ENCODE measurements around the gene TTBK2. TPM values are rescaled to one million over a fixed set of nuclear protein-coding genes. Genes with fewer than 3 reads are reported as not detected.
"Not testable (repeated sequence)": the region's sequence is repeated elsewhere in the genome, so short reads cannot be mapped to it uniquely, and the experiment has no call there.

Gene TTBK2
- total RNA-seq, 5 donors from 2014 or later (not counting 1 experiment from before 2014, with no cell fraction given): 26.2 to 30.7 (median 26.9) TPM

DNA sequence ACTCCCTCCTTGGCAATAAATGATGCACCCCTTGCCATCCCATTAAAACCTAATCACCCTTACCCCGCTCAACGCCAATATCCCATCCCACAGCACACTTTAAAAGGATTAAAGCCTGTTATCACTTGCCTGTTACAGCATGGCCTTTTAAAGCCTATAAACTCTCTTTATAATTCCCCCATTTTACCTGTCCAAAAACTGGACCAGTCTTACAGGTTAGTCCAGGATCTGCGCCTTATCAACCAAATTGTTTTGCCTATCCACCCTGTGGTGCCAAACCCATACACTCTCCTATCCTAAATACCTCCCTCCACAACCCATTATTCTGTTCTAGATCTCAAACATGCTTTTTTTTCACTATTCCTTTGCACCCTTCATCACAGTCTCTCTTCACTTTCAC, 33.2 kb downstream of the TTBK2 start:
- CTCF ChIA-PET; H3K4me3 ChIP-seq (ENCODE audit: control insufficient read depth in 1 of 2, extremely low read depth in 1 of 2, low read length in 1 of 2); H3K4me1 Mint-ChIP-seq; H3K27me3 Mint-ChIP-seq; H3K27me3 ChIP-seq (replicated peaks in 1 of 2; ENCODE audit: control insufficient read depth in 2 of 2, extremely low read depth in 1 of 2, insufficient read depth in 2 of 2, low read length in 1 of 2); POLR2A ChIA-PET; H3K4me3 Mint-ChIP-seq; ATAC-seq (replicated peaks in 1 of 4); DNase-seq; H3K9me3 ChIP-seq; H3K27ac ChIP-seq (ENCODE audit: low read length); H3K36me3 ChIP-seq (ENCODE audit: control insufficient read depth in 2 of 2, extremely low read depth in 1 of 2, insufficient read depth in 1 of 2, low read length in 1 of 2); H3K27ac Mint-ChIP-seq; H3K4me1 ChIP-seq (ENCODE audit: control insufficient read depth in 1 of 2, extremely low read depth in 1 of 2, insufficient read depth in 2 of 2, low read length in 2 of 2): not testable (repeated sequence)
- 100% methylated on average over 3 of the region's 3 CpGs for WGBS (ENCODE audit: insufficient coverage)
- Mint-ChIP-seq H3K36me3 (peaks cover 14% of the 10 kb centered on the region), H3K9me3 (peaks cover 8 to 27% (median 11%) of the 10 kb centered on the region in 3 donors)

DNA sequence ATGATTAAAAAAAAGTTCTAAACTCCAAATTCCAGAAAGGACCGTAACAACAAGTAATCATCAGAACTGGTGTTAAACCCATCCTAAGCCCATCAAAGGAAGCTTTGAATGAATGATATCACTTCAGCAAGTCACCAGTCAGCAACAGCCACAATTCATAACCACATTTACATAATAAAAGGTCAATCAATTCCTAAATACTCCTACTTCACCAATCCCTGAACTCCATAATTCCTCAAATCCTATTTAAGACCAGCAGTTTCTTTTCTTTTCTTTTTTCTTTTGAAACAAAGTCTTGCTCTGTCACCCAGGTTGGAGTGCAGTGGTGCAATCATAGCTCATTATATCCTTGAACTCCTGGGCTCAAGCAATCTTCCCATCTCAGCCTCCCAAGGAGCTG, 40.5 kb downstream of the TTBK2 start:
- peaks cover 21% of the 10 kb centered on the region for H3K36me3 Mint-ChIP-seq
- POLR2A ChIA-PET: interaction anchor here in 1 of 2 donors (0.7 kb wide), 1 partner anchor 105 kb away, joined by 3 read pairs; no protein-coding TSS in a partner anchor

DNA sequence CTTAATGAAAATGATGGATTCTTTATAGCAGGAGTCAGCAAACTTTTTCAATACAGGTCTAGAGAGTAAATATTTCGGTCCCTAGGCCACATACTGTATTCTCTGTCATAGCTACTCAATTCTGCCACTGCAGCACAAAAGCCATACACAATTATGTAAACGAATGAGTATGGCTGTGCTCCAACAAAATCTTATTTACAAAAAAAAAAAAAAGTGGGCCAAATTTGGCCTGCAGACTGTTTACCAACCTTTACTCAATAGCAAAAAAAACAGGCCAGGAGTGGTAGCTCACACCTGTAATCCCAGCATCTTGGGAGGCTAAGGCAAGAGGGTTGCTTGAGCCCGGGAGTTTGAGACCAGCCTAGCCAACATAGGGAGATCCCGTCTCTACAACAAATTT, 41.1 kb downstream of the TTBK2 start:
- Histone ChIP-seq H3K36me3 (ENCODE audit: control insufficient read depth in 2 of 2, extremely low read depth in 1 of 2, insufficient read depth in 1 of 2, low read length in 1 of 2) (no peaks in the 10 kb centered on the region), H3K4me1 (ENCODE audit: control insufficient read depth in 1 of 2, extremely low read depth in 1 of 2, insufficient read depth in 2 of 2, low read length in 2 of 2) (no peaks in the 10 kb centered on the region), H3K4me3 (ENCODE audit: control insufficient read depth in 1 of 2, extremely low read depth in 1 of 2, low read length in 1 of 2) (no peak overlapping the region), H3K9me3 (no peaks in the 10 kb centered on the region), H3K27me3 (replicated peaks in 1 of 2; ENCODE audit: control insufficient read depth in 2 of 2, extremely low read depth in 1 of 2, insufficient read depth in 2 of 2, low read length in 1 of 2) (no peaks in the 10 kb centered on the region), H3K27ac (ENCODE audit: low read length) (no peak overlapping the region)
- Mint-ChIP-seq H3K27ac (no peak overlapping the region), H3K27me3 (no peaks in the 10 kb centered on the region), H3K9me3 (peaks cover 0 to 6% (median 2%) of the 10 kb centered on the region in 3 donors), H3K4me1 (peaks cover 0 to 15% (median 3%) of the 10 kb centered on the region in 3 donors), H3K4me3 (no peak overlapping the region), H3K36me3 (peaks cover 16% of the 10 kb centered on the region)
- WGBS (ENCODE audit: insufficient coverage): 100% methylated on average over 1 of the region's 4 CpGs
- DNase-seq (no peak), ATAC-seq (replicated peaks in 1 of 4) (no peak)
- CTCF ChIA-PET: interaction anchor here in 1 of 2 donors (1.2 kb wide), 1 partner anchor 14 kb away, joined by 8 read pairs; no protein-coding TSS in a partner anchor
- POLR2A ChIA-PET: interaction anchor here in 1 of 2 donors (0.7 kb wide), 1 partner anchor 105 kb away, joined by 3 read pairs; no protein-coding TSS in a partner anchor

More for the DNA sequence above, 40.5 kb downstream of the TTBK2 start:
- Mint-ChIP-seq H3K4me3 (no peak overlapping the region), H3K9me3 (peaks cover 5 to 13% (median 7%) of the 10 kb centered on the region in 3 donors), H3K4me1 (peaks cover 0 to 20% (median 3%) of the 10 kb centered on the region in 3 donors), H3K27ac (no peak overlapping the region), H3K27me3 (no peaks in the 10 kb centered on the region)
- 83% methylated on average over 1 of the region's 1 CpG for WGBS (ENCODE audit: insufficient coverage)
- CTCF ChIA-PET: no interaction called here
- no peaks in the 10 kb centered on the region for H3K27me3 ChIP-seq (replicated peaks in 1 of 2; ENCODE audit: control insufficient read depth in 2 of 2, extremely low read depth in 1 of 2, insufficient read depth in 2 of 2, low read length in 1 of 2)
- DNase-seq (no peak), ATAC-seq (replicated peaks in 1 of 4) (no peak)
- peaks cover 0 to 2% of the 10 kb centered on the region in 2 donors for H3K36me3 ChIP-seq (ENCODE audit: control insufficient read depth in 2 of 2, extremely low read depth in 1 of 2, insufficient read depth in 1 of 2, low read length in 1 of 2)
- H3K4me3 ChIP-seq (ENCODE audit: control insufficient read depth in 1 of 2, extremely low read depth in 1 of 2, low read length in 1 of 2): no peak overlapping the region
- no peaks in the 10 kb centered on the region for H3K4me1 ChIP-seq (ENCODE audit: control insufficient read depth in 1 of 2, extremely low read depth in 1 of 2, insufficient read depth in 2 of 2, low read length in 2 of 2)
- H3K9me3 ChIP-seq: no peaks in the 10 kb centered on the region
- H3K27ac ChIP-seq (ENCODE audit: low read length): no peak overlapping the region

DNA sequence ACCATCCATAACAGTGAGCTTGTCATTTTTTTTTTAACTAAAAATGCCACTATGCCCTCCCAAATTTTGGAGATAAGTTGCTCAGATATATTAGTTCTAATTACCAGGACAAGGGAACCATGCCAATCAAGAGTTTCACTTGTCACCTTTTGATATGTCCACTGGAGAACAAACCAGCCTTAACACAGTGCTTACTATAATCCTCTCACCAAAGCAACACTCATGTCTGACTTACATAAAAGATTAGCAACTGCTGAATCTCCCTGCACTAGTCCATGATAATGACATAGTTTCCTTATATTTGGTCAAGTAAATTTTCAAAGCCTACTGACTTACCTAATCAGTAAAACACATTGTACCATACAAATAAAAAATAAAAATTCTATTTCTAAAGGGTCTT, 44.4 kb downstream of the TTBK2 start:
- H3K36me3 Mint-ChIP-seq: peaks cover 18% of the 10 kb centered on the region
- ATAC-seq (replicated peaks in 1 of 4) (no peak), DNase-seq (no peak)
- CTCF ChIA-PET: no interaction called here
- no peak overlapping the region for H3K27ac Mint-ChIP-seq
- no peak overlapping the region for H3K4me3 Mint-ChIP-seq
- H3K9me3 Mint-ChIP-seq: no peaks in the 10 kb centered on the region
- Histone ChIP-seq H3K9me3 (no peaks in the 10 kb centered on the region), H3K4me1 (ENCODE audit: control insufficient read depth in 1 of 2, extremely low read depth in 1 of 2, insufficient read depth in 2 of 2, low read length in 2 of 2) (no peaks in the 10 kb centered on the region), H3K27me3 (replicated peaks in 1 of 2; ENCODE audit: control insufficient read depth in 2 of 2, extremely low read depth in 1 of 2, insufficient read depth in 2 of 2, low read length in 1 of 2) (no peaks in the 10 kb centered on the region), H3K36me3 (ENCODE audit: control insufficient read depth in 2 of 2, extremely low read depth in 1 of 2, insufficient read depth in 1 of 2, low read length in 1 of 2) (peaks cover 0 to 2% of the 10 kb centered on the region in 2 donors), H3K4me3 (ENCODE audit: control insufficient read depth in 1 of 2, extremely low read depth in 1 of 2, low read length in 1 of 2) (no peak overlapping the region), H3K27ac (ENCODE audit: low read length) (no peak overlapping the region)
- no peaks in the 10 kb centered on the region for H3K27me3 Mint-ChIP-seq
- POLR2A ChIA-PET: no interaction called here
- peaks cover 0 to 15% (median 3%) of the 10 kb centered on the region in 3 donors for H3K4me1 Mint-ChIP-seq

DNA sequence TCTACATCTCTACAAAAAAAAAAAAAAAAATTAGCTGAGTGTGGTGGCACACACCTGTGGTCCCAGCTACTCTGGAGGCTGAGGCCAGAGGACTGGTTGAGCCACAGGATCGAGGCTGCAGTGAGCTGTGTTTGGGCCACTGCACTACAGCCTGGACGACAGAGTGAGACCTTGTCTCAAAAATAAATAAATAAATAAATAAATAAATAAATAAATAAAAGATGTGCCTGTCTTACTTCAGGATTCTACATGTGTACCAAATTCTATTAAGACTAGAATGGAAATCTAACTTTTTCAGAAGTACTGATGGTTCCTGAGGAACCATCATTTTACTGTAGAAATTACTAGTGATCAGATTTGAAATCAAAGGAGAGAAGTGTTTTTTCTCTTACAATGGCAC, 51.9 kb downstream of the TTBK2 start:
- POLR2A ChIA-PET: no interaction called here
- H3K4me1 ChIP-seq (ENCODE audit: control insufficient read depth in 1 of 2, extremely low read depth in 1 of 2, insufficient read depth in 2 of 2, low read length in 2 of 2): no peaks in the 10 kb centered on the region
- no peak overlapping the region for H3K27ac Mint-ChIP-seq
- no peaks in the 10 kb centered on the region for H3K9me3 ChIP-seq
- H3K36me3 Mint-ChIP-seq: peaks cover 47% of the 10 kb centered on the region
- H3K27me3 Mint-ChIP-seq: no peaks in the 10 kb centered on the region
- H3K27me3 ChIP-seq (replicated peaks in 1 of 2; ENCODE audit: control insufficient read depth in 2 of 2, extremely low read depth in 1 of 2, insufficient read depth in 2 of 2, low read length in 1 of 2): no peaks in the 10 kb centered on the region
- no peak overlapping the region for H3K4me3 Mint-ChIP-seq
- no peak overlapping the region for H3K27ac ChIP-seq (ENCODE audit: low read length)
- H3K4me1 Mint-ChIP-seq: no peaks in the 10 kb centered on the region
- CTCF ChIA-PET: no interaction called here
- DNase-seq (no peak), ATAC-seq (replicated peaks in 1 of 4) (no peak)
- no peak overlapping the region for H3K4me3 ChIP-seq (ENCODE audit: control insufficient read depth in 1 of 2, extremely low read depth in 1 of 2, low read length in 1 of 2)
- WGBS (ENCODE audit: insufficient coverage): no CpG with 5 or more reads among the region's 2 CpGs
- H3K36me3 ChIP-seq (ENCODE audit: control insufficient read depth in 2 of 2, extremely low read depth in 1 of 2, insufficient read depth in 1 of 2, low read length in 1 of 2): peaks cover 0 to 10% of the 10 kb centered on the region in 2 donors
- H3K9me3 Mint-ChIP-seq: no peaks in the 10 kb centered on the region

DNA sequence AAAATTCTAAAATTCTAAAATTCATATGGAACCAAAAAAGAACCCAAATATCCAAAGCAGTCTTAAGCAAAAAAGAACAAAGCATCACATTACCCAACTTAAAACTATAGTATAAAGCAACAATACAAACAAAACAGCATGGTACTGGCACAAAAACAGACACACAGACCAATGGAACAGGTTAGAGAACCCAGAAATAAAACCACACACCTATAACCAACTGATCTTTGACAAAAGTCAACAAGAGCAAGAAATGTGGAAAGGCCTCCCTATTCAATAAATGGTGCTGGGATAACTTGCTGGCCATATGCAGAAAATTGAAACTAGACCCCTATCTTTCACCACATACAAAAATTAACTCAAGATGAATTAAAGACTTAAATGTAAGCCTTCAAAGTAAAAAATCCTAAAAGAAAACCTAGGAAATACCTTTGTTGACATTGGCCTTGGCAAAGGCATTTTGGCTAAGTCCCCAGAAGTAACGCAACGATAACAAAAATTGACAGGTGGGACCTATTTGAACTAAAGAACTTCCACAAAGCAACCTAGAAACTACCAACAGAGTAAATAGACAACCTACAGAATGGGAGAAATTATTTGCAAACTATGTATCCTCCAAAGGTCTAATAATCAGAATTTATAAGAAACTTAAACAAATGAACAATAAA, 56.9 kb downstream of the TTBK2 start:
- Histone ChIP-seq H3K9me3 (no peaks in the 10 kb centered on the region), H3K4me1 (ENCODE audit: control insufficient read depth in 1 of 2, extremely low read depth in 1 of 2, insufficient read depth in 2 of 2, low read length in 2 of 2) (no peaks in the 10 kb centered on the region), H3K27ac (ENCODE audit: low read length) (no peak overlapping the region), H3K36me3 (ENCODE audit: control insufficient read depth in 2 of 2, extremely low read depth in 1 of 2, insufficient read depth in 1 of 2, low read length in 1 of 2) (peaks cover 0 to 8% of the 10 kb centered on the region in 2 donors), H3K4me3 (ENCODE audit: control insufficient read depth in 1 of 2, extremely low read depth in 1 of 2, low read length in 1 of 2) (no peak overlapping the region), H3K27me3 (replicated peaks in 1 of 2; ENCODE audit: control insufficient read depth in 2 of 2, extremely low read depth in 1 of 2, insufficient read depth in 2 of 2, low read length in 1 of 2) (no peaks in the 10 kb centered on the region)
- Mint-ChIP-seq H3K36me3 (peaks cover 70% of the 10 kb centered on the region), H3K27ac (no peak overlapping the region), H3K4me1 (peaks cover 4 to 19% (median 4%) of the 10 kb centered on the region in 3 donors), H3K9me3 (no peaks in the 10 kb centered on the region), H3K4me3 (no peak overlapping the region), H3K27me3 (no peaks in the 10 kb centered on the region)
- no peak for ATAC-seq (replicated peaks in 1 of 4)
- CTCF ChIA-PET: no interaction called here
- no peak for DNase-seq
- POLR2A ChIA-PET: no interaction called here
- no CpG with 5 or more reads among the region's 2 CpGs for WGBS (ENCODE audit: insufficient coverage)
